Gastrocnemius medialis (tissue), 4 donors: ENCODE data around the gene COG4. TPM values are rescaled to one million over a fixed set of nuclear protein-coding genes. Genes with fewer than 3 reads are reported as not detected.

ENCODE experiments used
- ATAC-seq, 2 donors: fragments of 150-250 bp; one replicate each; pipeline ENCODE4 v1.9.1; 2016
- DNase-seq, 2 donors: peaks; one replicate each; pipeline ENCODE4 v3.0.0-alpha.2; 2019
- H3K27ac ChIP-seq, 4 donors: fragments of 200-600 bp; sonication (generic); 1 replicate in 1 of 4; 2 replicates in 3 of 4; pipeline ENCODE4 v1.5.1; 2016 to 2018; ENCODE audit warnings: mild to moderate bottlenecking in 2 of 4, moderate library complexity in 1 of 4
- H3K27me3 ChIP-seq, 3 donors: fragments of 200-600 bp; sonication (generic) in 2 of 3; 1 replicate in 1 of 3; 2 replicates in 2 of 3; pipeline versions ENCODE4 v1.5.1 to v1.6.0; 2016 to 2019; ENCODE audit warnings: mild to moderate bottlenecking in 1 of 3, moderate library complexity in 1 of 3
- H3K36me3 ChIP-seq, 2 donors: fragments of 200-600 bp; sonication (generic) in 1 of 2; one replicate each; pipeline ENCODE4 v1.5.1; 2017 to 2018
- H3K4me1 ChIP-seq, 2 donors: fragments of 200-600 bp; sonication (generic) in 1 of 2; one replicate each; pipeline ENCODE4 v1.5.1; 2016 to 2017; ENCODE audit warnings: mild to moderate bottlenecking in 2 of 2
- H3K4me3 ChIP-seq, 4 donors: fragments of 200-600 bp; sonication (generic) in 3 of 4; 1 replicate in 1 of 4; 2 replicates in 3 of 4; pipeline ENCODE4 v1.5.1; 2016 to 2019; ENCODE audit warnings: mild to moderate bottlenecking in 2 of 4
- H3K9me3 ChIP-seq, 3 donors: fragments of 200-600 bp; sonication (generic) in 2 of 3; 1 replicate in 1 of 3; 2 replicates in 2 of 3; pipeline ENCODE4 v1.5.1; 2016 to 2019
- CTCF ChIP-seq, 5 experiments: fragments of 450-650 bp in 3 of 5; fragments of 200-600 bp in 2 of 5; sonication (generic) in 2 of 5; IDR thresholded peaks in 4 of 5; conservative IDR thresholded peaks in 1 of 5; 1 replicate in 4 of 5; 2 replicates in 1 of 5; pipeline ENCODE4 v1.5.1; 2016 to 2019; ENCODE audit warnings: antibody characterized with exemption in 5 of 5, mild to moderate bottlenecking in 3 of 5, moderate library complexity in 3 of 5
- POLR2A ChIP-seq, 2 donors: fragments of 450-650 bp; IDR thresholded peaks; one replicate each; pipeline ENCODE4 v1.6.1; 2017; ENCODE audit warnings: antibody characterized with exemption in 2 of 2, mild to moderate bottlenecking in 2 of 2, moderate library complexity in 2 of 2
- in situ Hi-C, 4 donors: fragments of 200-750 bp; cut with MboI; loops; one replicate each; pipeline versions ENCODE4 v1.15.0 to v1.8.0; 2017; ENCODE audit warnings: low sequenced_read_pairs in 4 of 4
- intact Hi-C: fragments of 100-400 bp; cut with DNase I; formaldehyde crosslinking; loops from one replicate; pipeline ENCODE4 v1.15.1; 2023; ENCODE audit warnings: low total_unique reads
- total RNA-seq, 4 donors: library from RNA; depleted of rRNA; stranded (reverse); fragments of >200 nt; gene quantifications; one replicate each; pipeline versions ENCODE4 v1.1.0 to v1.2.3, GENCODE V29; 2016

Gene COG4
- total RNA-seq, 4 donors from 2014 or later: 71.8 to 113 (median 82.0) TPM

DNA sequence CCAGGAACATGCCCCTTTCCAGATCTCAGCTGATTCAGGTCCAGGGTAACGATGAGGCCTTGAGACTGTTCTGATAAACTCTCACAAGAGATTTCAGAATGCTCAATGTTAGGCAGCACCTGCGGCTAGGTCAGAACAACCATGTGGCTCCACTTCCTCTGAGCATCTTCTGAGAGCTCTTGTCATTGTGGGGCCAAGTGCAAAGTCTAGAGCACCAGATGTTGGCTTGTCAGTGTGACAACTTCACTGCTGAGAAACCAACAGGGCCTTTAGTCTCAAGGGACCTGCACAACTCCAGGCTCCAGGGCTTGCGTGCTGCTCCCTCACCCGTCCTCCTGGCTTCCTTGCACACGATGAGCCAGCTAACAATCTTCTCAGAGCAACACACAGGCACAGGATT, 39.9 kb downstream of the COG4 start:
- Histone ChIP-seq H3K9me3 (no peaks in the 10 kb centered on the region), H3K27ac (no peak overlapping the region), H3K27me3 (no peaks in the 10 kb centered on the region), H3K4me3 (no peak overlapping the region), H3K36me3 (peaks cover 0 to 67% of the 10 kb centered on the region in 2 donors), H3K4me1 (no peaks in the 10 kb centered on the region)
- DNase-seq: no peak
- TF ChIP-seq POLR2A (IDR thresholded peaks at IDR 0.05) (no peak), CTCF (IDR thresholded peaks at IDR 0.05 in 4 of 5, conservative IDR thresholded peaks at IDR 0.05 in 1 of 5) (no peak)
- in situ Hi-C loops (no loop called here), intact Hi-C loops (no loop called here)
- no peak for ATAC-seq

GRCh38 chr16:70482624-70483023, 40.7 kb downstream of the COG4 start:
- DNase-seq (no peak), ATAC-seq (no peak)
- H3K4me3 ChIP-seq: no peak overlapping the region
- TF ChIP-seq POLR2A (IDR thresholded peaks at IDR 0.05) (no peak), CTCF (IDR thresholded peaks at IDR 0.05 in 4 of 5, conservative IDR thresholded peaks at IDR 0.05 in 1 of 5) (no peak)
- no peak overlapping the region for H3K27ac ChIP-seq
- H3K36me3 ChIP-seq: peaks cover 0 to 61% of the 10 kb centered on the region in 2 donors
- intact Hi-C loops: no loop called here
- H3K4me1 ChIP-seq: no peaks in the 10 kb centered on the region
- in situ Hi-C loops: no loop called here
- H3K9me3 ChIP-seq: no peaks in the 10 kb centered on the region
- no peaks in the 10 kb centered on the region for H3K27me3 ChIP-seq

DNA sequence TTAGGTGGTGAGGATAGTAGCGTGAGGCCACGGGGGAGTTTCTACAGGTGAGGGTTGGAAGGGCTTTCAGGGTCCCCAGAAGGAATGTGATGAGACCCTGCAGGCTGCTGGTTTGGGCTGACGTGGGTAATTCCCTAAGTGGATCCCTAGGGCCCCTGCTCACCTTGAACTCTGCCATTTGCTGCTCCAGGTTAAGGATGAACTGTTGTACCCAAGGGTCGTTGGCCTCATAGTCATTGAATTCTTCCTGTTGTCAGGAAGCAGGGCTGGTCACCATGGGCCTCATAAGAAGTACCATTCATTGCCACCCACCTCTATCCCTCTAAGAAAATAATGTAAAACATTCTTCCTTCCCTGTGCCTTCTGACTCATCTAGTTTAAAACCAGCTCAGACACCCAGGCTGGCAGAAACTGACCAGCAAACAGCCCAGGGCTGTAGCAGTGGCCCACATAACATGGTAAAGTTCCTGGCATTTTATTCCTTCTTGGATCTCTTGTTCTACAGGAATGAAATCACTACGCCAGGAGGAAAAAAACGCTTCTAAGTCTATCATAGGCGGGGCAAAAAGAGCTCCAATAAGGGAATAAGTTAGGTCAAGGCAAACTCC, 41.3 kb downstream of the COG4 start:
- H3K36me3 ChIP-seq: peaks cover 0 to 55% of the 10 kb centered on the region in 2 donors

DNA sequence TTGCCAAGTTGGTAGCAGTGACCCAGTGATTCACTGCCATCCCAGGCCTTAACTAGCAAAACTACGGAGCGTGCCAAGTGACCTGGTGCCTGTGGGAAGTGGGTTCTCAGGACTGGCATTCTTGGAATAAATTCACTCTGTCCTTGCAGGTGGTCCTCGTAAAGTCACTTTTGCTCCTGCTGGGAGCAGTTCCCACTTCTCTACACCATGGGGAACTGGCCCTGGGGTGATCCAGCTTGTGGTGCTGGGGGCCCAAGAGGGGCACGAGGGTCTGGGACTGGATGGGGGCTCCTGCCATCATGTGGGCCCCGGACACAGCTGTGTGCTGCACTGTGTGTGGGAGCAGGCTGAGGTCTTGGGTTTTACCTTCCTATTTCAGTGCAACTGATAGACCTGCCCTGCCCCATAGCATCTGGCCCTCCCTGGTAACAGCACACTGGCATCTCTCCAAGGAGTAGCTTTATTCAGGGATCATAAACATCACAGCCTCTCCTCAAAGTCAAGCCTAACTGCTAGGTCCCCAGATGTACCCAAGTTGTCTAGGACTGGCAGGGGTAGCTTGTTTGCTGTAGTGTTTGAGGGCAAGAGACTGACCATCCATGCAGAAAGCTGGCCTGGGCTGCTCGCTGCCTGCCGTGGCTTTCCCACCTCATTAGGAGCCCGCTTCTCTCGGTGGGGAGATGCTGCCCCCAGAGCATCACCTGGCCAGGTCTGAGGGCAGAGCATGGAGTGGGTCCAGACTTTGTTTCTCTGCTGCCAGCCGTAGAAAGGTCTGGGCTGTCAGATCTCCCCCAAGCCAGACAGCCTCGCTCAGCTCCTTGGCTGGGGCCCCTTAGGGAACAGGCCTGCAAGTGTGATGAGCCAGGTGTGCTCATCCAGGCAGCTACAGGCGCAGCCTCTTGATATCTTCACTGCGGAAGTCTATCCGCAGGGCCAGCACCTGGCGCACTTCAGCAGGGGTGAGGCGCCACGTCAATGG, 42.9 kb downstream of the COG4 start:
- no peak for TF ChIP-seq CTCF (IDR thresholded peaks at IDR 0.05 in 4 of 5, conservative IDR thresholded peaks at IDR 0.05 in 1 of 5)
- no peak for TF ChIP-seq POLR2A (IDR thresholded peaks at IDR 0.05)
- ATAC-seq (no peak), DNase-seq (no peak)
- Histone ChIP-seq H3K4me1 (peaks cover 13 to 15% of the 10 kb centered on the region in 2 donors), H3K9me3 (no peaks in the 10 kb centered on the region), H3K4me3 (no peak overlapping the region), H3K27me3 (no peaks in the 10 kb centered on the region), H3K27ac (peak overlapping the region in 2 of 4 donors; percentile 35 to 88), H3K36me3 (peaks cover 0 to 49% of the 10 kb centered on the region in 2 donors)
- intact Hi-C loops: no loop called here
- in situ Hi-C loops: no loop called here

More for the DNA sequence above, 41.3 kb downstream of the COG4 start:
- Histone ChIP-seq H3K27ac (no peak overlapping the region), H3K4me1 (peaks cover 4 to 5% of the 10 kb centered on the region in 2 donors), H3K27me3 (no peaks in the 10 kb centered on the region), H3K4me3 (no peak overlapping the region), H3K9me3 (no peaks in the 10 kb centered on the region)
- intact Hi-C loops: no loop called here
- in situ Hi-C loops: no loop called here
- TF ChIP-seq POLR2A (IDR thresholded peaks at IDR 0.05) (no peak), CTCF (IDR thresholded peaks at IDR 0.05 in 4 of 5, conservative IDR thresholded peaks at IDR 0.05 in 1 of 5) (no peak)
- no peak for ATAC-seq
- DNase-seq: no peak
